T-helper 1 cell treated with Interleukin-12 subunit alpha and Interleukin-12 subunit beta and Interleukin-4 antibody, amounts not matched to agents 30 μg/mL and 1 μg/mL, for 36 hours (primary cell): ENCODE results near the gene PPP1R14C.

Source experiments
- H3K27ac Mint-ChIP-seq: one replicate; pipeline ENCODE4 v1.8.0; 2021; ENCODE audit warnings: mild to moderate bottlenecking, mixed read lengths
- H3K27me3 Mint-ChIP-seq: one replicate; pipeline ENCODE4 v1.8.0; 2021; ENCODE audit warnings: low read depth, mixed read lengths
- H3K36me3 Mint-ChIP-seq: one replicate; pipeline ENCODE4 v1.8.0; 2021; ENCODE audit warnings: low read depth, mixed read lengths
- H3K4me1 Mint-ChIP-seq: one replicate; pipeline ENCODE4 v1.8.0; 2021; ENCODE audit warnings: low read depth, mixed read lengths
- H3K4me3 Mint-ChIP-seq: one replicate; pipeline ENCODE4 v1.8.0; 2021; ENCODE audit warnings: mild to moderate bottlenecking, moderate library complexity, mixed read lengths
- H3K9me3 Mint-ChIP-seq: one replicate; pipeline ENCODE4 v1.8.0; 2021; ENCODE audit warnings: mixed read lengths

The PPP1R14C gene

DNA sequence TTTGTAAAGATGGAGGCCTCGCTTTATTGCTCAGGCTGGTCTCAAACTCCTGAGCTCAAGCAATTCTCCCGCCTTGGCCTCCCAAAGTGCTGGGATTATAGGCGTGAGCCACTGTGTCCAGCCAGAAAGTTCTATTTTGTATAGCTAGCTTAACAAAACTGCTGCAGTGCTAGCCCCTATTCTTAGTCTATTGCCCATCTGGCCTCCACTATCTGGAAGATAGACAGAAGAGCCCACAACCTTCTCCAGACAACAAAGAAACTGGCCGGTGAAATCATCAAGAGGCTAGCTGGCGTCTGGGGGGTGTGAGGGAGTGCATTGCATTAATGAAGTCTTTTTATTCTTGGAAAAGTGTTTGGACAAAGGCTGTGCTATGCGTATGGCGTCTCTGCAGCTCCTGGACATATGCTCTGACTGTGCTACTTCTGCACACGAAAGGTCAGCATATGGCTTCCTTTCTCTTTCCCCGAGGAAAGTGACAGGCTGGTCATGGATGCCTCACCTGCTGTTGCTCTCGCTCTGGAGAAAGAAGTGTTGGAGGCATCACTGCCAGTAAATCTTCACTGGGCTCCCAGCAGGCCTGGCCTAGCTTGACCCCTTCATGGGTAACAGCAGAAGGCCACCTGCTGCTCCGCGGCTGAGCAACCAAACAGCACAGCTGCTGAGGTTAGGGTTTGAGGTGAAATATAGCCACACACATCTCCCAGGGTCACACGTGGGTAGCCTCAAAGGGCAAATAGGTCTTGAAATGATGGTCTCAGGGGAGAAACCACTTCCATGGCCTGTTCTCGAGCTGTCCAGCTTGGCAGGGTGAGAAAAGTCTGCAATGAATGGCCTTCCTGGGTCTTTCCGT is 130.8 kb downstream of the PPP1R14C start:
- Mint-ChIP-seq H3K9me3 (no peaks in the 10 kb centered on the region), H3K4me3 (no peak overlapping the region), H3K36me3 (no peaks in the 10 kb centered on the region), H3K27me3 (peaks cover 10% of the 10 kb centered on the region), H3K27ac (no peak overlapping the region), H3K4me1 (no peaks in the 10 kb centered on the region)

- Mint-ChIP-seq H3K9me3 (no peaks in the 10 kb centered on the region), H3K27ac (no peak overlapping the region), H3K36me3 (no peaks in the 10 kb centered on the region), H3K4me3 (no peak overlapping the region), H3K4me1 (no peaks in the 10 kb centered on the region), H3K27me3 (peaks cover 9% of the 10 kb centered on the region)
Measured at GRCh38 chr6:150275489-150275888, 132.6 kb downstream of the PPP1R14C start.

DNA sequence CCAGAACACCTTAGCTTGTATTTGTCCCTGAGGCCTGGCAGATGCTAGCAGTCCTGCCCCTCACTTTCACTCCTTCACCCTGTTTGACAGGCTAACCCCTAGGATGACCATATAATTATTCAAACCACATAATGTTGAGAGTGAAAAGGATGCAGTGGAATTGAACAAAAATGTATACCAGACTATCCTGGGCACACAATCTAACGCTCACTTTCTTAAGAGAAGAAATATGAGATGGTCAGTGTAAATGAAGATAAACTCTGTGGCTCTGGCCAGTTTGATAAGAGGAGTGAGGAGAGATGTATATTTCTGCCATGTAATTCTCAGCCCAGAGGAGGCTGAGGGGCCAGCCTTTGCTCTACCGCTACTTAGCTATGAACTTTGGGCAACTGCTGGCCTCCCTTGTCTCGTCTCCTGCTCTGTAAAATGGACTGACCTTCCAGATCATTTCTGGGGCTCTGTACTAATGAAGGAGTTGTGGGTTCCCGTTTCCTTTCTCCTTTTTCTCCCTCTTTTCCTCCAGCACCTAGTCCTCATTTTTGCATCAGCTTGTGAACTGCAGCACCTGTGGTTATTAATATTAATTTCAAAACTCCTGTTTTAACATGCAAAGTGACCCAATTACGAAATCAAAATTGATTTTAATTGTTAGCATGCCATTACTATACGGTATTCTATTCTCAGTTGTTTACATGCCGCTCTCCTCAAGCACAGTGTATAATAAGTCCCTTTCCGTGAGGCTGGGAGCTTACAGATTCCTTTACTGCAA is 133.5 kb downstream of the PPP1R14C start:
- no peak overlapping the region for H3K27ac Mint-ChIP-seq
- no peaks in the 10 kb centered on the region for H3K9me3 Mint-ChIP-seq
- no peaks in the 10 kb centered on the region for H3K36me3 Mint-ChIP-seq
- no peaks in the 10 kb centered on the region for H3K4me1 Mint-ChIP-seq
- H3K4me3 Mint-ChIP-seq = no peak overlapping the region
- H3K27me3 Mint-ChIP-seq = peaks cover 15% of the 10 kb centered on the region

- Mint-ChIP-seq H3K27ac (no peak overlapping the region), H3K36me3 (no peaks in the 10 kb centered on the region), H3K9me3 (no peaks in the 10 kb centered on the region), H3K4me1 (no peaks in the 10 kb centered on the region), H3K27me3 (peaks cover 20% of the 10 kb centered on the region), H3K4me3 (no peak overlapping the region)
Measured at GRCh38 chr6:150276937-150277742, 134.3 kb downstream of the PPP1R14C start.

GRCh38 chr6:150279533-150279932 is 136.7 kb downstream of the PPP1R14C start:
- Mint-ChIP-seq H3K4me3 (no peak overlapping the region), H3K4me1 (no peaks in the 10 kb centered on the region), H3K27ac (no peak overlapping the region), H3K9me3 (no peaks in the 10 kb centered on the region), H3K36me3 (no peaks in the 10 kb centered on the region), H3K27me3 (peaks cover 27% of the 10 kb centered on the region)

GRCh38 chr6:150280703-150281102 is 137.9 kb downstream of the PPP1R14C start:
- H3K4me1 Mint-ChIP-seq = no peaks in the 10 kb centered on the region
- no peaks in the 10 kb centered on the region for H3K36me3 Mint-ChIP-seq
- H3K4me3 Mint-ChIP-seq = no peak overlapping the region
- H3K27ac Mint-ChIP-seq = no peak overlapping the region
- H3K9me3 Mint-ChIP-seq = no peaks in the 10 kb centered on the region
- H3K27me3 Mint-ChIP-seq = peaks cover 27% of the 10 kb centered on the region

DNA sequence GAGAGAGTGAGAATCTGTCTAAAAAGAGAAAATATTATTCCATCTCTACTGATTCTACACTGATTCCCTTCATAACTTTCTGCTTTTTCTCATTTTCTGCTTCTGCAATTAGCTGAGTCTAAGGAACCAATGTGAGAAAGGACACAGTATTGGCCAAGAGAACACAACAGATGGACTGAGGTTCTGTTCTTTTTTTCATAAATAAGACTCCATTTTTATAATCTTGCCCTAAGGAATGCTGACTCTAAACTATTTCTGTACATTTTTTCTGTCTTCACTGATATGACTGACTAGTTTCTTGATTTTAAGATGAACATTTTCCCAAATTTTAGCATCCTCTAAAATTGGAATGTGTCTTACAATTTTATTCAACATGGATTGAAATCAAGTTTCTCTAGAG is 138.9 kb downstream of the PPP1R14C start:
- Mint-ChIP-seq H3K27me3 (peaks cover 31% of the 10 kb centered on the region), H3K9me3 (no peaks in the 10 kb centered on the region), H3K27ac (no peak overlapping the region), H3K4me3 (no peak overlapping the region), H3K36me3 (no peaks in the 10 kb centered on the region), H3K4me1 (no peaks in the 10 kb centered on the region)

DNA sequence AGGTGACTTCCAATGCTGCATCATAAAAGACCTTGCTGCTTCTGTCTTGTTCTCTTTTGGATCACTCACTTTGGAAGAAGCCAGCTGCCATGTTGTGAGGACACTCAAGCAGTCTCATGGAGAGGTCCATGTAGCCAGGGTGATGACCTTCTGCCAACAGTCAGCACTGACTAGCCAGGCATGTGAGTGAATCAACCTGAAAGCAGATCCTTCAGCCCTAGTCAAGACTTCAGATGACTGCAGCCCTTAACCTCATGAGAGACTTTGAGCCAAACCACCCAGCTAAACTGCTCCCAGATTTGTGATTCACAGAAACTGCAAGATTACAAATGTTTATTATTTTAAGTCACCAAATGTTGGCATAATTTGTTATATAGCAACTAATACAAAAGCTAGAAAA is 140.0 kb downstream of the PPP1R14C start:
- Mint-ChIP-seq H3K36me3 (no peaks in the 10 kb centered on the region), H3K27ac (no peak overlapping the region), H3K9me3 (no peaks in the 10 kb centered on the region), H3K4me1 (no peaks in the 10 kb centered on the region), H3K4me3 (no peak overlapping the region), H3K27me3 (peaks cover 31% of the 10 kb centered on the region)

GRCh38 chr6:150286460-150286859 is 143.6 kb downstream of the PPP1R14C start:
- H3K36me3 Mint-ChIP-seq = no peaks in the 10 kb centered on the region
- H3K4me1 Mint-ChIP-seq = no peaks in the 10 kb centered on the region
- H3K27me3 Mint-ChIP-seq = peaks cover 16% of the 10 kb centered on the region
- H3K9me3 Mint-ChIP-seq = no peaks in the 10 kb centered on the region
- H3K27ac Mint-ChIP-seq = no peak overlapping the region
- no peak overlapping the region for H3K4me3 Mint-ChIP-seq

DNA sequence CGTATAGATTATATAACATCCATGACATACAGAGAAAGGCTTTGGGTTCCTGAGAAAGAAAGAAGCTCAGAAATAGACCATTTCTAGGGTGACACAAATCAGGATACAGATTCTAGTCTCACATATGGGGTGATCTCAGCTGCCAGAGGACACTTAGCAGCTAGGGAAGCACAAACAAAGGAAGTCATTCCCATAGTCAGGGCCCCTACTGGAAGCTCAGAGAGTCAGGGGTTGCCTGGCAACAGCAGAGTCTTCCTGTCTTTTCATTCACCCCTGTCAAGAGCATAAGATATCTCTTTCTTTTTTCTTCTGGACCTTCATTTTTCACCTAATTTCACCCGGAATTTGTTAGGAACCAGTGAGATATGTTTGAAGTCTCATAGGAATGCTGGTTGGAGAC is 144.1 kb downstream of the PPP1R14C start:
- Mint-ChIP-seq H3K4me1 (no peaks in the 10 kb centered on the region), H3K27me3 (peaks cover 13% of the 10 kb centered on the region)

DNA sequence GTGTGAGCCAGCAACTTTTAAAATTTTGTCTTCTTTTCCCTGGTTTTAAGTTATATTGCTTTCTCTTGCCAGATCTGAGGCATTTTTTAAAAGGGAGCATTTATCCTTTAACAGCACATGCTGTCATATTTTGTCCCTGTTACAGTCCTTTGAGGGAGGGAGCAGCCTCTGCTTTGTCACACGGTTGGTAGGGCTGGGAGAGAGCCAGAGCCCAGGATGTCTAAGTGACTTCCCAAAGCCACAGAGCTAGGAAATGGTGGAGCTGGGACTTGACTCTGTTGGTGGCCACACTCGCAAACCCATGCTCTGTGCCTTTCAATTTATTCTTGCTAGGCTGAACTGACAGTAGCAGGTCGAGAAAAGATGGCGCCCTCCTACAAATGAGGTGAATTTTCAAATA is 145.6 kb downstream of the PPP1R14C start:
- Mint-ChIP-seq H3K36me3 (no peaks in the 10 kb centered on the region), H3K27me3 (peaks cover 4% of the 10 kb centered on the region), H3K4me3 (no peak overlapping the region), H3K27ac (no peak overlapping the region), H3K9me3 (no peaks in the 10 kb centered on the region), H3K4me1 (no peaks in the 10 kb centered on the region)

More for the DNA sequence above, 144.1 kb downstream of the PPP1R14C start:
- no peak overlapping the region for H3K27ac Mint-ChIP-seq
- H3K9me3 Mint-ChIP-seq = no peaks in the 10 kb centered on the region
- no peaks in the 10 kb centered on the region for H3K36me3 Mint-ChIP-seq
- no peak overlapping the region for H3K4me3 Mint-ChIP-seq

GRCh38 chr6:150289454-150290071 is 146.7 kb downstream of the PPP1R14C start:
- H3K4me1 Mint-ChIP-seq = no peaks in the 10 kb centered on the region
- H3K36me3 Mint-ChIP-seq = no peaks in the 10 kb centered on the region
- no peak overlapping the region for H3K27ac Mint-ChIP-seq
- H3K9me3 Mint-ChIP-seq = no peaks in the 10 kb centered on the region
- H3K27me3 Mint-ChIP-seq = peaks cover 4% of the 10 kb centered on the region
- H3K4me3 Mint-ChIP-seq = no peak overlapping the region

GRCh38 chr6:150290429-150290828 is 147.6 kb downstream of the PPP1R14C start:
- Mint-ChIP-seq H3K27ac (no peak overlapping the region), H3K4me3 (no peak overlapping the region), H3K36me3 (no peaks in the 10 kb centered on the region), H3K4me1 (no peaks in the 10 kb centered on the region), H3K27me3 (peaks cover 4% of the 10 kb centered on the region), H3K9me3 (no peaks in the 10 kb centered on the region)
